IMR-90 (cell line): Measurements from ENCODE around the gene STPG1. TPM values are rescaled to one million over a fixed set of nuclear protein-coding genes. Genes with fewer than 3 reads are reported as not detected.

ENCODE experiments used
- ATAC-seq: fragments of 200-7000 bp; cut with Tn5 transposase; 2 replicates; pipeline ENCODE4 v1.9.1; 2020; ENCODE audit warnings: low read depth, mild to moderate bottlenecking, moderate library complexity
- BruUV-seq: library from RNA; stranded (reverse); fragments of 400-500 nt; replicated peaks from 2 replicates; lab custom pipeline; 2021; lab: Mats Ljungman, UMichigan
- CTCF ChIA-PET: fragments of 300-600 bp; formaldehyde crosslinking; extraction: SDS; loops from one replicate; lab custom pipeline; 2021; ENCODE audit warnings: antibody characterized with exemption; lab: Yijun Ruan, JAX
- POLR2A ChIA-PET: fragments of 300-600 bp; sonication (Branson Sonifier 250); formaldehyde crosslinking; loops from one replicate; lab custom pipeline; 2022; ENCODE audit warnings: antibody characterized with exemption; ENCODE audit not compliant: unreplicated experiment; lab: Charles Lee
- DNase-seq: peaks from one replicate; pipeline ENCODE4 v3.0.0; 2013
- H2AFZ ChIP-seq: replicated peaks from 2 replicates; pipeline ENCODE3; 2013; ENCODE audit warnings: low read length, mild to moderate bottlenecking; ENCODE audit not compliant: poor library complexity
- H2AK5ac ChIP-seq: 2 replicates; pipeline ENCODE4 v1.6.1; 2013; ENCODE audit warnings: low read depth, low read length, inconsistent platforms
- H2AK9ac ChIP-seq: replicated peaks from 2 replicates; pipeline ENCODE3; 2013; ENCODE audit warnings: mild to moderate bottlenecking, low read depth, low read length, moderate library complexity; ENCODE audit not compliant: poor library complexity
- H2BK120ac ChIP-seq: 2 replicates; pipeline ENCODE4 v1.6.1; 2013; ENCODE audit warnings: low read depth, low read length, inconsistent platforms
- H2BK15ac ChIP-seq: 3 replicates; pipeline ENCODE4 v1.6.1; 2013; ENCODE audit warnings: low read depth, low read length, inconsistent platforms
- H2BK20ac ChIP-seq: 2 replicates; pipeline ENCODE4 v1.6.1; 2013; ENCODE audit warnings: low read depth, mild to moderate bottlenecking, inconsistent platforms, low read length, moderate library complexity
- H2BK5ac ChIP-seq: 2 replicates; pipeline ENCODE4 v1.6.1; 2013; ENCODE audit warnings: mild to moderate bottlenecking, low read depth, low read length, inconsistent platforms; ENCODE audit not compliant: poor library complexity, severe bottlenecking
- H3K14ac ChIP-seq: replicated peaks from 2 replicates; pipeline ENCODE4 v1.6.1; 2013; ENCODE audit warnings: low read depth, low read length, inconsistent platforms
- H3K18ac ChIP-seq: 2 replicates; pipeline ENCODE4 v1.6.1; 2013; ENCODE audit warnings: low read depth, low read length, control low read depth
- H3K23ac ChIP-seq: 2 replicates; pipeline ENCODE4 v1.6.1; 2013; ENCODE audit warnings: low read depth, low read length, inconsistent platforms
- H3K27ac ChIP-seq: 2 replicates; pipeline ENCODE4 v1.5.1; 2013; ENCODE audit warnings: mild to moderate bottlenecking, control low read depth, low read length; ENCODE audit not compliant: insufficient read depth
- H3K27me3 ChIP-seq: 2 replicates; pipeline ENCODE4 v1.6.1; 2013; ENCODE audit warnings: low read length; ENCODE audit not compliant: control insufficient read depth, insufficient read depth
- H3K36me3 ChIP-seq: 2 replicates; pipeline ENCODE4 v1.6.1; 2013; ENCODE audit warnings: low read length, mixed read lengths; ENCODE audit not compliant: control insufficient read depth, insufficient read depth
- H3K4ac ChIP-seq: 2 replicates; pipeline ENCODE4 v1.6.1; 2013; ENCODE audit warnings: low read depth, low read length, inconsistent platforms
- H3K4me1 ChIP-seq: 2 replicates; pipeline ENCODE4 v1.6.1; 2013; ENCODE audit warnings: low read length, mixed read lengths; ENCODE audit not compliant: control insufficient read depth, insufficient read depth
- H3K4me2 ChIP-seq: 2 replicates; pipeline ENCODE4 v1.6.1; 2013; ENCODE audit warnings: low read depth, mild to moderate bottlenecking, control low read depth, low read length, moderate library complexity
- H3K4me3 ChIP-seq: 2 replicates; pipeline ENCODE4 v1.5.1; 2013; ENCODE audit warnings: low read depth, mild to moderate bottlenecking, control low read depth, low read length, moderate library complexity; ENCODE audit not compliant: insufficient read depth
- H3K56ac ChIP-seq: 2 replicates; pipeline ENCODE4 v1.6.1; 2013; ENCODE audit warnings: low read length, inconsistent platforms; ENCODE audit not compliant: insufficient read depth; ENCODE audit errors: extremely low read depth
- H3K79me1 ChIP-seq, 2 experiments: 2 replicates each; pipeline ENCODE4 v1.6.1; 2013; ENCODE audit warnings: low read length in 2 of 2, inconsistent platforms in 1 of 2, low read depth in 1 of 2
- H3K9ac ChIP-seq: 2 replicates; pipeline ENCODE4 v1.6.1; 2013; ENCODE audit warnings: low read depth, low read length, control low read depth
- H3K9me1 ChIP-seq: 2 replicates; pipeline ENCODE4 v1.6.1; 2013; ENCODE audit warnings: low read length, inconsistent platforms; ENCODE audit not compliant: insufficient read depth
- H3K9me3 ChIP-seq: 2 replicates; pipeline ENCODE4 v1.6.1; 2013; ENCODE audit warnings: low read length; ENCODE audit not compliant: control insufficient read depth, insufficient read depth
- H4K20me1 ChIP-seq: 2 replicates; pipeline ENCODE4 v1.6.1; 2013; ENCODE audit warnings: low read length, inconsistent platforms; ENCODE audit not compliant: insufficient read depth
- H4K5ac ChIP-seq: 2 replicates; pipeline ENCODE4 v1.6.1; 2013; ENCODE audit warnings: mild to moderate bottlenecking, low read depth, low read length, control low read depth
- H4K8ac ChIP-seq, 2 experiments: 2 replicates each; pipeline ENCODE4 v1.6.1; 2013; ENCODE audit warnings: low read depth in 2 of 2, low read length in 2 of 2, control low read depth in 1 of 2, inconsistent platforms in 1 of 2
- H4K91ac ChIP-seq: 2 replicates; pipeline ENCODE4 v1.6.1; 2013; ENCODE audit warnings: low read depth, low read length, inconsistent platforms; ENCODE audit not compliant: insufficient read depth
- BHLHE40 ChIP-seq: fragments of 150-350 bp; IDR thresholded peaks from 2 replicates; pipeline ENCODE4 v1.6.1; 2016; ENCODE audit warnings: mild to moderate bottlenecking, low read depth, low read length
- CEBPB ChIP-seq: IDR thresholded peaks from 2 replicates; pipeline ENCODE4 v1.6.1; 2012; ENCODE audit warnings: low read depth, low read length, improper control_type of control experiment
- CHD1 ChIP-seq: IDR thresholded peaks from 2 replicates; pipeline ENCODE4 v1.6.1; 2012; ENCODE audit warnings: low read depth, low read length, improper control_type of control experiment
- FOS ChIP-seq: fragments of 150-350 bp; IDR thresholded peaks from 2 replicates; pipeline ENCODE4 v1.6.1; 2016; ENCODE audit warnings: low read depth, low read length
- MAFK ChIP-seq: IDR thresholded peaks from 2 replicates; pipeline ENCODE4 v1.6.1; 2012; ENCODE audit warnings: low read depth, low read length, improper control_type of control experiment
- MAZ ChIP-seq: IDR thresholded peaks from 2 replicates; pipeline ENCODE4 v1.6.1; 2012; ENCODE audit warnings: low read depth, mild to moderate bottlenecking, low read length, improper control_type of control experiment, moderate library complexity, borderline replicate concordance
- MXI1 ChIP-seq: IDR thresholded peaks from 2 replicates; pipeline ENCODE4 v1.6.1; 2012; ENCODE audit warnings: low read depth, mild to moderate bottlenecking, low read length, moderate library complexity, borderline replicate concordance
- NFE2L2 ChIP-seq: fragments of 150-350 bp; IDR thresholded peaks from 2 replicates; pipeline ENCODE4 v1.6.1; 2016; ENCODE audit warnings: low read depth, mild to moderate bottlenecking, low read length
- POLR2A ChIP-seq: IDR thresholded peaks from 2 replicates; pipeline ENCODE4 v1.6.1; 2012; ENCODE audit warnings: mild to moderate bottlenecking, low read depth, low read length
- RAD21 ChIP-seq: IDR thresholded peaks from 2 replicates; pipeline ENCODE4 v1.6.1; 2012; ENCODE audit warnings: low read length, improper control_type of control experiment
- RCOR1 ChIP-seq: IDR thresholded peaks from 2 replicates; pipeline ENCODE4 v1.6.1; 2012; ENCODE audit warnings: mild to moderate bottlenecking, low read length, improper control_type of control experiment; ENCODE audit not compliant: insufficient replicate concordance
- RFX5 ChIP-seq: IDR thresholded peaks from 2 replicates; pipeline ENCODE4 v1.8.0; 2012; ENCODE audit warnings: low read depth, mild to moderate bottlenecking, low read length, moderate library complexity
- SMC3 ChIP-seq: fragments of 150-350 bp; IDR thresholded peaks from 2 replicates; pipeline ENCODE4 v1.6.1; 2016; ENCODE audit warnings: low read depth, mild to moderate bottlenecking, antibody characterized with exemption, low read length, moderate library complexity
- whole genome bisulfite sequencing, 2 experiments: methylation state at CpG; one replicate each; pipeline versions ENCODE4 v1.1.5 to v1.1.7; 2013; ENCODE audit warnings: missing lambda C conversion rate in 2 of 2; ENCODE audit not compliant: insufficient read length in 1 of 2; ENCODE audit errors: extremely low coverage in 2 of 2; 5-methylcytosine and 5-hydroxymethylcytosine counted together
- dilution Hi-C: fragments of 300-500 bp; cut with HindIII; formaldehyde crosslinking; loops from one replicate; pipeline ENCODE4 v1.14.3; 2018; ENCODE audit warnings: low sequenced_read_pairs; ENCODE audit not compliant: unreplicated experiment
- in situ Hi-C: fragments of 300-500 bp; cut with MboI; formaldehyde crosslinking; loops from 3 replicates; pipeline ENCODE4 v1.14.3; 2019; ENCODE audit warnings: low sequenced_read_pairs, inconsistent platforms, mixed read lengths
- intact Hi-C: fragments of 100-400 bp; cut with micrococcal nuclease; formaldehyde crosslinking; loops from 2 replicates; pipeline ENCODE4 v1.10.0; 2022
- polyA plus RNA-seq, 3 experiments: library from polyadenylated mRNA; depleted of rRNA; stranded (reverse); fragments of >200 nt; gene quantifications; 2 replicates each; pipeline ENCODE4 v1.2.3, GENCODE V29; 2012; ENCODE audit warnings: low replicate concordance in 1 of 3
- total RNA-seq: library from RNA; depleted of rRNA; stranded (reverse); fragments of >200 nt; gene quantifications from 2 replicates; pipeline ENCODE4 v1.2.3, GENCODE V29; 2012
- TF ChIP-seq, protein P1 (sequence below): fragments of 150-350 bp; IDR thresholded peaks from 2 replicates; pipeline ENCODE4 v1.6.1; 2017; ENCODE audit warnings: mild to moderate bottlenecking, antibody characterized with exemption, low read length, low read depth
- TF ChIP-seq, protein P2 (sequence below): conservative IDR thresholded peaks from 2 replicates; pipeline ENCODE4 v1.5.1; 2012; ENCODE audit warnings: mild to moderate bottlenecking, low read depth, low read length, improper control_type of control experiment
- TF ChIP-seq, protein P3 (sequence below): fragments of 150-350 bp; IDR thresholded peaks from 2 replicates; pipeline ENCODE4 v1.6.1; 2016; ENCODE audit warnings: low read depth, mild to moderate bottlenecking, low read length, moderate library complexity, borderline replicate concordance

Gene STPG1
- total and polyA plus RNA-seq, 2 of the 4 experiments (the other 2 are of a cell fraction), result 3.0 to 6.5 TPM

- Histone ChIP-seq H3K23ac (peak overlapping the region; percentile 36; the same call in 1 of the 2 replicates), H4K5ac (peak overlapping the region; percentile 17), H3K9ac (peak overlapping the region; percentile 13; the same call in 1 of the 2 replicates), H2BK120ac (peak overlapping the region; percentile 92), H3K79me1 (no peaks in the 10 kb centered on the region), H3K36me3 (no peaks in the 10 kb centered on the region), H2AK5ac (peak overlapping the region; percentile 81), H3K18ac (peak overlapping the region; percentile 63), H3K9me1 (peaks cover 14% of the 10 kb centered on the region), H3K9me3 (no peaks in the 10 kb centered on the region), H3K27me3 (peaks cover 24% of the 10 kb centered on the region), H3K56ac (peak overlapping the region; percentile 58; the same call in 1 of the 2 replicates), H2AK9ac (no peak overlapping the region), H3K4me3 (no peak overlapping the region), H4K8ac (peak overlapping the region; percentile 22 to 61; a peak in 3 of 4 replicates), H3K4ac (peak overlapping the region; percentile 64), H4K91ac (peak overlapping the region; percentile 89), H3K27ac (peak overlapping the region; percentile 61; the same call in 1 of the 2 replicates), H3K14ac (peak overlapping the region; percentile 79), H3K4me2 (no peak overlapping the region), H4K20me1 (no peaks in the 10 kb centered on the region), H2BK20ac (peak overlapping the region; percentile 94), H3K4me1 (peaks cover 17% of the 10 kb centered on the region), H2BK5ac (peak overlapping the region; percentile 30), H2BK15ac (peak overlapping the region; percentile 83; the same call in 2 of the 3 replicates), H2AFZ (no peak overlapping the region)
- intact Hi-C loops, result no loop called here
- BruUV-seq, result no TSS peak
- 90% methylated on average over 2 of the region's 9 CpGs; no CpG with 5 or more reads in 1 of the 2 experiments for WGBS, 2 experiments
- POLR2A ChIA-PET, result no interaction called here
- in situ Hi-C loops, result no loop called here
- dilution Hi-C loops, result no loop called here
- DNase-seq (no peak), ATAC-seq (no peak)
- TF ChIP-seq MXI1, result no peak
- no peak for TF ChIP-seq RAD21
- no peak for TF ChIP-seq CHD1
- no peak for TF ChIP-seq FOS
- no peak for TF ChIP-seq RCOR1
- no peak for TF ChIP-seq SMC3
- no peak for TF ChIP-seq MAFK
- no peak for TF ChIP-seq POLR2A
- TF ChIP-seq, protein P1, sequence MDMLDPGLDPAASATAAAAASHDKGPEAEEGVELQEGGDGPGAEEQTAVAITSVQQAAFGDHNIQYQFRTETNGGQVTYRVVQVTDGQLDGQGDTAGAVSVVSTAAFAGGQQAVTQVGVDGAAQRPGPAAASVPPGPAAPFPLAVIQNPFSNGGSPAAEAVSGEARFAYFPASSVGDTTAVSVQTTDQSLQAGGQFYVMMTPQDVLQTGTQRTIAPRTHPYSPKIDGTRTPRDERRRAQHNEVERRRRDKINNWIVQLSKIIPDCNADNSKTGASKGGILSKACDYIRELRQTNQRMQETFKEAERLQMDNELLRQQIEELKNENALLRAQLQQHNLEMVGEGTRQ, result no peak
- TF ChIP-seq, protein P2, sequence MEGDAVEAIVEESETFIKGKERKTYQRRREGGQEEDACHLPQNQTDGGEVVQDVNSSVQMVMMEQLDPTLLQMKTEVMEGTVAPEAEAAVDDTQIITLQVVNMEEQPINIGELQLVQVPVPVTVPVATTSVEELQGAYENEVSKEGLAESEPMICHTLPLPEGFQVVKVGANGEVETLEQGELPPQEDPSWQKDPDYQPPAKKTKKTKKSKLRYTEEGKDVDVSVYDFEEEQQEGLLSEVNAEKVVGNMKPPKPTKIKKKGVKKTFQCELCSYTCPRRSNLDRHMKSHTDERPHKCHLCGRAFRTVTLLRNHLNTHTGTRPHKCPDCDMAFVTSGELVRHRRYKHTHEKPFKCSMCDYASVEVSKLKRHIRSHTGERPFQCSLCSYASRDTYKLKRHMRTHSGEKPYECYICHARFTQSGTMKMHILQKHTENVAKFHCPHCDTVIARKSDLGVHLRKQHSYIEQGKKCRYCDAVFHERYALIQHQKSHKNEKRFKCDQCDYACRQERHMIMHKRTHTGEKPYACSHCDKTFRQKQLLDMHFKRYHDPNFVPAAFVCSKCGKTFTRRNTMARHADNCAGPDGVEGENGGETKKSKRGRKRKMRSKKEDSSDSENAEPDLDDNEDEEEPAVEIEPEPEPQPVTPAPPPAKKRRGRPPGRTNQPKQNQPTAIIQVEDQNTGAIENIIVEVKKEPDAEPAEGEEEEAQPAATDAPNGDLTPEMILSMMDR, result no peak
- no peak for TF ChIP-seq RFX5
- TF ChIP-seq MAZ, result no peak
- TF ChIP-seq, protein P3, sequence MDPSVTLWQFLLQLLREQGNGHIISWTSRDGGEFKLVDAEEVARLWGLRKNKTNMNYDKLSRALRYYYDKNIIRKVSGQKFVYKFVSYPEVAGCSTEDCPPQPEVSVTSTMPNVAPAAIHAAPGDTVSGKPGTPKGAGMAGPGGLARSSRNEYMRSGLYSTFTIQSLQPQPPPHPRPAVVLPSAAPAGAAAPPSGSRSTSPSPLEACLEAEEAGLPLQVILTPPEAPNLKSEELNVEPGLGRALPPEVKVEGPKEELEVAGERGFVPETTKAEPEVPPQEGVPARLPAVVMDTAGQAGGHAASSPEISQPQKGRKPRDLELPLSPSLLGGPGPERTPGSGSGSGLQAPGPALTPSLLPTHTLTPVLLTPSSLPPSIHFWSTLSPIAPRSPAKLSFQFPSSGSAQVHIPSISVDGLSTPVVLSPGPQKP, result no peak
- TF ChIP-seq NFE2L2, result no peak
- TF ChIP-seq BHLHE40, result no peak
- no peak for TF ChIP-seq CEBPB
- CTCF ChIA-PET, result no interaction called here
These were observed 84.3 kb downstream of the STPG1 start for GRCh38 chr1:24329331-24329730.
